Activated T-cell treated with anti-CD3 and anti-CD28 coated beads, Interleukin-2, amount 50 U/mL, for 4 hours (primary cell): ENCODE results near the gene PRDX6. TPM values are rescaled to one million over a fixed set of nuclear protein-coding genes. Genes with fewer than 3 reads are reported as not detected.

Experiments
- ATAC-seq, 2 donors: fragments of 200-7000 bp; cut with Tn5 transposase; one replicate each; pipeline ENCODE4 v1.10.0; 2021
- DNase-seq: peaks from one replicate; pipeline ENCODE4 v3.0.0-alpha.2; 2020
- H3K27me3 Mint-ChIP-seq: one replicate; pipeline ENCODE4 v1.8.0; 2021; ENCODE audit warnings: low read depth, mixed read lengths
- H3K36me3 Mint-ChIP-seq: one replicate; pipeline ENCODE4 v1.8.0; 2022; ENCODE audit warnings: mixed read lengths; ENCODE audit not compliant: insufficient read depth
- H3K4me1 Mint-ChIP-seq: one replicate; pipeline ENCODE4 v1.8.0; 2021; ENCODE audit warnings: low read depth, mixed read lengths
- H3K4me3 Mint-ChIP-seq: one replicate; pipeline ENCODE4 v1.8.0; 2021; ENCODE audit warnings: mild to moderate bottlenecking, moderate library complexity, mixed read lengths
- H3K9me3 Mint-ChIP-seq: one replicate; pipeline ENCODE4 v1.8.0; 2021; ENCODE audit warnings: mixed read lengths
- total RNA-seq, 3 donors: library from RNA; stranded (reverse); gene quantifications; one replicate each; pipeline ENCODE4 v1.2.1, GENCODE V29; 2021

Gene PRDX6
- total RNA-seq, 3 donors from 2014 or later, result 95.3 to 121 (median 105) TPM

GRCh38 chr1:173527151-173527826, 50.2 kb downstream of the PRDX6 start:
- DNase-seq (no peak), ATAC-seq (no peak)
- Mint-ChIP-seq H3K4me1 (peaks cover 17% of the 10 kb centered on the region), H3K9me3 (no peaks in the 10 kb centered on the region), H3K36me3 (no peaks in the 10 kb centered on the region), H3K4me3 (no peak overlapping the region), H3K27me3 (no peaks in the 10 kb centered on the region)

DNA sequence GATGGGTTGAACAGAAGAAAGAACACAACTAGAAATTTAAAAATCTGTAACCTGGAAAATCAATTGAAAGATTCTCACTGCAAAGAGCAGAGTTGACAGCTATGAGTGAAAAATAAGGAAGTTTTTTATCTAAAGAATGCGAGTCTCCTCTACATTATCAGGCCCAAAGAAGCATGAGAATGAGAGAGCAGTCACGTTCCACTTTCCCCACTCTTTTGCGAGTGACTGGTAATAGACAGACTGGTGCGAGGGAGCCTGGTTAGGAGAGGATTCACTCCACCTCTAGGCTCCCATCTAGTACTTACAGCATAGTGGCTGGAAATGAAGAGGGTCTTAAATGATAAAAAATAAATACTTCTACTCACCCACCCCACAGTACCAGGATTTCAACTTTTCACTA, 52.0 kb downstream of the PRDX6 start:
- ATAC-seq, result no peak
- Mint-ChIP-seq H3K36me3 (no peaks in the 10 kb centered on the region), H3K9me3 (no peaks in the 10 kb centered on the region), H3K27me3 (no peaks in the 10 kb centered on the region), H3K4me3 (no peak overlapping the region), H3K4me1 (peaks cover 23% of the 10 kb centered on the region)
- DNase-seq, result no peak

DNA sequence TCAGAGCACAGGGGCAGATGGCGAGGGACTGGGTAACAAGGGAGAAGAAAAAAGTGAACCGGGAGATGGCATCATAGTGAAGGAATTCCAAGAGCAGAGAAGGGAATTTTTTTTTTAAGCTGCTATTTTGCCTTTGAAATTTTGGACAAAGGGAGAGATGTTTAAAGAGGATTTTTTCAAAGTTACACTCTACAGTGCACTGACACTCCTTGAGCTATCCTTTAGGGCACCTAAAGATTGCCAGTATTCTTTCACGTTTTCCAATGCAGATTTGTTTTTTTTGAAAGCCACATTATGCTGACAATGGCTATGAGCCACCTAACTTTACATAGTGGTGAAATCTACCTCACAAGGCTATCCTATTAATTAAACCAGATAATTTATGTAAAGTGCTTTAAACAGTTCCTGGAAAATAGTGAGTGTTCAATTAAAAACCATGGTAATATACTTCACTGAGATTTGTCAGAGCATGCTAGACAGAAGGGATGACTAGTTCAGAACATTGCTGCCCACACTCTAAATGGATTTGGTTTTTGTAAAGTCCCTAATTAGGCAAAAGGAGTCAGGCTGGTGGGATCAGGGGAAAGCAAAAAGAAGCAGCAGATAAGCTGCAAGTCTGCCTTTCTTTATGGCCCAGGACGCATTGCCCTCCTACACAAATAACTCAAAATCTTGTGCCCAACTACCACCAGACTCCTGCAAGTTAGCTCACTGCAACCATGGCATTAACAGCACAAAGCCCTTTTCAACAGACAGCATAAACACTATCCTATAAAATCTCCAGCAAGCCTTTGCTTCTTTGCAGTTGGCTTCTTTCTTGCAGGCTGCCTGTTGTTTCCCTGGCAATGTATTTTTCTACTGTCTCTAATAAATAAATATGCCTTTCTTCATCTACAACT, 53.9 kb downstream of the PRDX6 start:
- DNase-seq, result no peak
- Mint-ChIP-seq H3K27me3 (no peaks in the 10 kb centered on the region), H3K9me3 (no peaks in the 10 kb centered on the region), H3K36me3 (no peaks in the 10 kb centered on the region), H3K4me1 (peaks cover 23% of the 10 kb centered on the region), H3K4me3 (no peak overlapping the region)
- no peak for ATAC-seq

DNA sequence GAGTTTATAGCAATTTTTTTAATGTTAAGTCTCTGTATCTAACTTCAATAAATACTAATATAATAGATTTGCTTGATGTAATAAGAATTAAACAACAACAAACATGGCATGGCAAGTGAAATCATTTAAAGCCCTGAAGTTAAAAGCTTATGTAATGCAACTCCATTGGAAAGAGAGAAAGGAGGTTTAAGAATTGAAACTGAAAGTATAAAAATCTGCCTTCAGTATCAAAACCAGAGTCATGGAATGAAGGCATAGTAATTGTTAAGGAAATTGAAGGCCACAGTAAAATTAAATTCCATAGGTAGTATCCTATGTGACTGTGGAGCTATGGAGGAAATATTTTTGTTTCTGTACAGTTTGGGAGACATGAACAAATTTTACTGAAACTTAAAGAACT, 55.1 kb downstream of the PRDX6 start:
- H3K27me3 Mint-ChIP-seq, result no peaks in the 10 kb centered on the region
- no peak for DNase-seq
- no peaks in the 10 kb centered on the region for H3K36me3 Mint-ChIP-seq
- H3K4me1 Mint-ChIP-seq, result peaks cover 21% of the 10 kb centered on the region
- no peaks in the 10 kb centered on the region for H3K9me3 Mint-ChIP-seq
- H3K4me3 Mint-ChIP-seq, result peak overlapping the region; percentile 40
- ATAC-seq, result no peak

DNA sequence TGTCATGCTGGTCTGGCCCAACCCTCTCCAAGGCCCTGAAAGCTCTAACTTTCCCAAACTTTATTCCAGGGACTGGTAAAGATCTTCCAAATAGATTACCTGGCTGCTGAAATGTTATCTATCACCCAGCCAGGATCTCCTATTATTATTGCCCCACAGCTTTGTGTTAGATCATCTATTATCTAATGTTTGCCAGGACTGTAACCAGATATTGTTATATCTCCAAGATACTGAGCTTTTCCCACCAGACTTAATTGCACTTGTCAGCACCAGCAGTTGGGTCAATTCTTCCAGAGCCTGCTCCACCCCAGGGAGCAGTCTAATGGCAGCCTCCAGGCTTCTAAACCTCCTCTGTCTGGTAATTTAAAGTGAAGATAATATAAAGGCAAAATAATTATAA, 59.1 kb downstream of the PRDX6 start:
- DNase-seq (no peak), ATAC-seq (no peak)
- no peaks in the 10 kb centered on the region for H3K9me3 Mint-ChIP-seq
- peaks cover 12% of the 10 kb centered on the region for H3K4me1 Mint-ChIP-seq
- H3K27me3 Mint-ChIP-seq, result peaks cover 3% of the 10 kb centered on the region
- no peak overlapping the region for H3K4me3 Mint-ChIP-seq
- H3K36me3 Mint-ChIP-seq, result no peaks in the 10 kb centered on the region

Other genes starting within 250 kb of the PRDX6 start
- not detected for gene SLC9C2, start 125.7 kb downstream of the PRDX6 start, total RNA-seq
- not detected for gene TEX50, start 158.0 kb downstream of the PRDX6 start, total RNA-seq
- not detected for gene ANKRD45, start 192.5 kb downstream of the PRDX6 start, total RNA-seq
- 10 to 100 TPM; 16.5 to 17.6 (median 16.9) TPM for gene KLHL20, start 237.6 kb downstream of the PRDX6 start, total RNA-seq